GM19468 (cell line): Measurements from ENCODE around the gene PRKG1.
"Not testable (repeated sequence)": the region's sequence is repeated elsewhere in the genome, so short reads cannot be mapped to it uniquely, and the experiment has no call there.

Experiments
- ATAC-seq: cut with Tn5 transposase; IDR thresholded peaks from one replicate; pipeline ENCODE4 v1.9.1; 2021; ENCODE audit warnings: mild to moderate bottlenecking, moderate library complexity, moderate number of reproducible peaks; ENCODE audit not compliant: unreplicated experiment; ENCODE audit errors: extremely low read depth

Gene PRKG1

DNA sequence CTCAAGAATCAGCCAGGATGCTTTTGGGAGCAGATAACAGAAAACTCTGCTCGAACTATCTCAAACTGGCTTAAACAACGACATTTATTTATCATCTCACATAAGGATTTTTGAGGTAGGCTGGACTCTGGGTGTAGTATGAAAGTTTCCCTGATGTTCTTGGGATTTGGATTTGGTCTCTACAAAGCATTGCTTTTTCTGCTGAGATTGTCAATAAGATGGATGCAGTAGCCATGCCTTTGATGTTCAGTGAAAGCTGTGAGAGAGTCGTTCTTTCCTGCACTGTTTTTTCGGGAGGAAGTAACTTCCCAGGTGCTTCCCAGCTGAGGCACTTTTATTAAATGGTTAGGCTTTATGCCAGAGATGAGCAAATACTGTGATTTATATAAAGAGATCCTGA is 181.1 kb downstream of the PRKG1 start:
- ATAC-seq, result no peak

DNA sequence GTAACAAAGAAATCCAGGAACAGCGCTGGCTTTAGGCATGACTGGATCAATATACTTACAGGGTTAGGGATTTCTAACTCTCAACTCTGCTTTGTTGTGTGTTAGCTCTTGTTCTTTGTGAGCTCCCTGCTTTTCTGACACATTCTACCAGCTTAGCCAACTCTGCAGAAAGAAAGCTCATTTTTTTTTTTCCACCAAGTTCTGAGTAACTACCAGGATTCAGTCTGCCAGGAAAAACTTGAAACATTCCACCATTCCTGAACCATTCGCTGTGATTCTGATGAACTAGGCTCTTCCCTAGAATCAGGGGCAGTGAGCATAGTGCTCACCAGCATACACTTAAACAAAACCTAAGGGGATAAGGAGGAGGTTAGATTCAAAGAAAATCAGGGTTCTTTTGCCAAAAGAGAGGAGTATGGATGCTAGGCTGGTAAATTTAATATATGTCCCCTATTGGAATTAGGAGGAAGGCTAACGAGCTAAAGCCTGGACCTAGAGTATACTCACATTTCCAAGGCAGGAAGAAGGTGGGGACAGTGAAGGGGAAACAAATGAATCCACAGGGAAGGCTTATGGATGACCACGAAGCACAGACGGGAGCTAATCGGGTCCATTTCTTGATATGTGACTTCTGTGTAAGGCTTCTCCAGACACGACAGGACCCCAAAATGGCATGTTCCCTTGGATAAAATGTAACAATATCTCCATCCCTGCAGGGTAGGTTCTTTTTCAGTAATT is 183.4 kb downstream of the PRKG1 start:
- ATAC-seq, result no peak

DNA sequence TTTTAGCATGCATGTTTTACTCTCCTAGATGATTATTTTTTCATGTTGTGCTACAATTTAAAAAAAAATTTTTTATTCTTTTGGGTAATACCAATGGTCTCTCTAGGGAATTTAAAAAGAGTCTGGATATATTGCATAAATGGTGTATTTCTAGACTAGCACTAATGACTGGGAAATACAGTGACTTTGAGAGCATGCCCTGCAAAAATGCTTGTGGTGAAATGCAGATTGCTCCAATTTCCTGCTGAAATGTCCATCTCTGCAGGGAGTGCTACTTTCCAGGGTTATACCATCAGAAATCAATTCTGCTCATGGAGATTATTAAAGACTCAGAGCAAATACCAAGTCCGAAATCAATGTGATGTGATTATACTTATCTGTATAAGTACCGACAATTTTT is 186.1 kb downstream of the PRKG1 start:
- ATAC-seq, result no peak

- ATAC-seq, result no peak
Measured at GRCh38 chr10:51266496-51266895, 192.2 kb downstream of the PRKG1 start.

DNA sequence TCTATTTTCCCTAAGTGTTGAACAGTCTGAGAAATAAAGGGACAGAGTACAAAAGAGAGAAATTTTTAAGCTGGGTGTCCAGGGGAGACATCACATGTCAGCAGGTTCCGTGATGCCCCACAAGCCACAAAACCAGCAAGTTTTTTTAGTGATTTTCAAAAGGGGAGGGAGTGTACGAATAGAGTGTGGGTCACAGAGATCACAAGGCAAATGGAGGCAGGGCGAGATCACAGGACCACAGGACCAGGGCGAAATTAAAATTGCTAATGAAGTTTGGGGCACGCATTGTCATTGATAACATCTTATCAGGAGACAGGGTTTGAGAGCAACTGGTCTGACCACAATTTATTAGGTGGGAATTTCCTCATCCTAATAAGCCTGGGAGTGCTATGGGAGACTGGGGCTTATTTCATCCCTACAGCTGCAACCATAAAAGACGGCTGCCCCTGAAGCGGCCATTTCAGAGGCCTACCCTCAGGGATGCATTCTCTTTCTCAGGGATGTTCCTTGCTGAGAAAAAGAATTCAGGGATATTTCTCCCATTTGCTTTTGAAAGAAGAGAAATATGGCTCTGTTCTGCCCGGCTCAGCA is 193.8 kb downstream of the PRKG1 start:
- ATAC-seq, result not testable (repeated sequence)

DNA sequence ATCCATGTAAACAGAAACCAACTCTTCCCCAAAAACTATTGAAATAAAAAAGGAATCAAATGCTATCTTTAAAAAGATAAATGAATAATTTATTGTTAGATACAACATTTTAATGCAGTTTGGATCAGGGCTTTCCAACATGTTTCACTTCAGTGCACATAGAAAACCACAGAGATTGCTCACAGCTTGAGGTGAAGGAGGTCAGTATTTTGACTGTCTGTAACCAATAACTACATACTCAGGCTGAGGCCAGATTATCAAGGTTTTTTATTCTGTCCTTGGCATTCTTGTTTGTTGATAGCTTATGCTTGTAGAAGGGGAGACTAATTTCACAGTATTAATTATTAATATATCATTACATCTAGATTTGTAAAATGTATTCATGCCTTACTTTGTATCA is 195.5 kb downstream of the PRKG1 start:
- ATAC-seq, result no peak

GRCh38 chr10:51270936-51271530 is 196.7 kb downstream of the PRKG1 start:
- no peak for ATAC-seq

- not testable (repeated sequence) for ATAC-seq
Measured at GRCh38 chr10:51272099-51272498, 197.8 kb downstream of the PRKG1 start.

GRCh38 chr10:51272555-51272954 is 198.3 kb downstream of the PRKG1 start:
- ATAC-seq, result no peak

- ATAC-seq, result no peak
Measured at GRCh38 chr10:51273574-51273973, 199.3 kb downstream of the PRKG1 start.

GRCh38 chr10:51276097-51276496 is 201.8 kb downstream of the PRKG1 start:
- not testable (repeated sequence) for ATAC-seq

GRCh38 chr10:51281387-51281786 is 207.1 kb downstream of the PRKG1 start:
- ATAC-seq, result not testable (repeated sequence)

DNA sequence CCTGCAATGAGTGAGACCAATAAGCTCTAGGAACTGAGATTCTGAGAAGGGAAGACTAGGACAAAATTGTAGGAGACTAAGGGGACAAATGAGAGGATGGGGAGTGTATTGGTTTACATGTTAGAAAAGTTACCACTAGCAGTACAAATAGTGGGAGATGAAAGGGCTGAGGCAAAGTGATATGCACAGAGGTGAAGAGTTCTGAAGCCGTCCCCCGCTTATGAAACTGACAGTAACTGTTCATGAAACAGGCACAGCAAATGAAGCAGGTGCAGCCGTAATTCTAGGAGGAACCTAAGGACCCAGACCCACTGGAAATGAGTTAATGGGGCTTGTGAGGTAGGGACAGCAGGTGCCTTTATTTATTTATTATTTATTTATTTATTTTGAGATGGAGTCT is 211.3 kb downstream of the PRKG1 start:
- ATAC-seq, result no peak

DNA sequence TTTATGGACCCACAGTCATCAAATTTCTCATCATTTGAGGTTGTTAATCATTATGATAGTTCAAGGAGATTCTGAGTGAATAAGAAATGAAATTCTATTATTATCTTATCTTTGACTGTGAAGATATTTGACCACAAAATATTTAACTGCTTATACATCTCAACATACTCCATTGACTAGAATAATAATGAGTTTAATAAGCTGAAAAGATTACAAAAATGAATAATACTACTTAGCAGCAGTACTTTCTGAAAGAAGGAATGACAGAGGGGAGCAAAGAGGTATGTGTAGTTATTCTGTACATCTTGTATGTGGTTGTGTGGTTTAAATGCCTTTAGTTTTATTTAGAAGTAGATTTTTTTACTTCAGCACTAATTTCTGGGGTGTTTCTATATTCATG is 214.2 kb downstream of the PRKG1 start:
- ATAC-seq, result no peak

DNA sequence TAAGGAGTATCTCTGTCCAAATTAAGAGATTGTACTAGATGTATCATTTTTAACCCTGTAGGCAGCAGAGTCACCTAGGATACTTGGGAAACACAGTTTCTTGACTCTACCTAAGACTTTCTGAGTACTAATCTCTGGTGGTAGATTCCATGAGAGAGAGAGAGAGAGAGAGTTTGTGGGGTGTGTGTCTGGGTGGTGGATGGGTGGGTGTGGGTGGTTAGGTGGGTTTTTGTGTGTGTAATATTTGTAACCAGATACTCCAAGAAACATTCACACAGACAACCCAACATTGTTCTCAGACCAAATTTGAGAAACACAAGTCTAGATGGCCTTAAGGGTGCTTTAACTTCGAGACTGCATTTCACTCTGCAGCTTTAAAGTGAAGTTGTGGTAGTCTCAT is 215.2 kb downstream of the PRKG1 start:
- ATAC-seq, result no peak

- no peak for ATAC-seq
Measured at GRCh38 chr10:51291961-51292360, 217.7 kb downstream of the PRKG1 start.

- ATAC-seq, result no peak
Measured at GRCh38 chr10:51297438-51297837, 223.2 kb downstream of the PRKG1 start.

- ATAC-seq, result no peak
Measured at GRCh38 chr10:51300617-51301304, 226.5 kb downstream of the PRKG1 start.

- no peak for ATAC-seq
Measured at GRCh38 chr10:51301644-51302043, 227.4 kb downstream of the PRKG1 start.

GRCh38 chr10:51302316-51302715 is 228.0 kb downstream of the PRKG1 start:
- ATAC-seq, result no peak

DNA sequence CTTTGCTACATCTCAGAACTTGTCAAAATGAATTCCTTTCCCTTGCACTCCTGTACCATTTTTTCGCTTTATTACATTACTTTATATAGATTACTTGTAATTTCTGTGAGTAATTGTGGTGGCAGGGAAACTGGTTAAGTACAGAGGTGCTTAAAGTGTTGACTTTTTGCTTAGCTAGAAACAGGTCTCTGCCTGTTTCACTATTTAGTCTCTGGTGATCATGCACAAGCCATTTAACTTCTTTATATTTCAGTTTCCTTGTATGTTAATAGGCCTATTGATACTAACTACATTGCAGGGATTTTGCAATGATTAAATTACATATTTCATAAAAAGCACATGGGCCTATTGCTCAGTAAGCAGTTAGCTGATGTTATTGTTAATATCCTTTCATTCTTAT is 233.8 kb downstream of the PRKG1 start:
- no peak for ATAC-seq
